HG03378 (cell line): ENCODE measurements around the gene GINS1.

Experiments
- ATAC-seq: cut with Tn5 transposase; IDR thresholded peaks from one replicate; pipeline ENCODE4 v1.9.1; 2021; ENCODE audit warnings: mild to moderate bottlenecking, moderate library complexity; ENCODE audit not compliant: unreplicated experiment

The GINS1 gene

DNA sequence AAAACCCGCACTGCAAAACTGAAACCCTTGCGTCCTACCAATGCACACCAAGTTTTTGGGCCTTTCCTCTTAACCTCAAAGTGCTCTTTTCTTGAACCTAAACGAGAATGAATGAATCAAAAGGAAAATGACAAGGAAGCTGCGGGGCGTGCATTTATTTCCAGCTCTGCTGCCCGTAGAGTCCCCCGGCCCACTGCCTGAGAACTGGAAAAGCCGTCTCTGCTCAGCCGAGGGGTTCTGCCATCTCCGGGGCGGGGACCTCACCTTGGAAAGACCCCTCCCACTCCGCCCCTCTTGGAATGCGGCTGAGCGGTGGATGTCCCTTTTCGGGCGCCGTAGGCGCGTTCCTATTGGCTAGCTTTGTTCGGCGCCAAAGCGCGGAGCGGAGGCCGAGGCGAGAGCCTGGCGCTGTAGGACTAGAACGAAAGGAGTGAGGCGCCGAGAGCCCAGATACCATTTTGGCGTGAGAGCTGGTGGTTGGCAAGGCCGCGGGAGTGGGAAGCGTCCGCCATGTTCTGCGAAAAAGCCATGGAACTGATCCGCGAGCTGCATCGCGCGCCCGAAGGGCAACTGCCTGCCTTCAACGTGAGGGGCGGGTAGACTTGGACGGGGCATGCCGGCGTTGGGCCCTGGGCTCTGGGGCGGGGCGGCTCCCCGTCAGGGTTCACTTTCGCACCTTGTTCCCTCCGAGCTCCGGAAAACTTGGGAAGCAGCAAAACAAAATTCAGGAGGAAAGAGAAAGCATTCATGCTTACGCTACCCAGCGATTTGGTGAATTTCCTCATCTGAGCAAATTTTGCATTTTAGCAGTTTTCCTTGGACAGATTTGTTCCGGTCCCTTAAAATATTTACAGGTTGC, at the start of gene GINS1:
TSS of gene GINS1 (plus strand) at position 363 of the 859 bp plus-strand sequence. CDS start at position 511, 148 bp downstream.
- peak; percentile 79 for ATAC-seq

DNA sequence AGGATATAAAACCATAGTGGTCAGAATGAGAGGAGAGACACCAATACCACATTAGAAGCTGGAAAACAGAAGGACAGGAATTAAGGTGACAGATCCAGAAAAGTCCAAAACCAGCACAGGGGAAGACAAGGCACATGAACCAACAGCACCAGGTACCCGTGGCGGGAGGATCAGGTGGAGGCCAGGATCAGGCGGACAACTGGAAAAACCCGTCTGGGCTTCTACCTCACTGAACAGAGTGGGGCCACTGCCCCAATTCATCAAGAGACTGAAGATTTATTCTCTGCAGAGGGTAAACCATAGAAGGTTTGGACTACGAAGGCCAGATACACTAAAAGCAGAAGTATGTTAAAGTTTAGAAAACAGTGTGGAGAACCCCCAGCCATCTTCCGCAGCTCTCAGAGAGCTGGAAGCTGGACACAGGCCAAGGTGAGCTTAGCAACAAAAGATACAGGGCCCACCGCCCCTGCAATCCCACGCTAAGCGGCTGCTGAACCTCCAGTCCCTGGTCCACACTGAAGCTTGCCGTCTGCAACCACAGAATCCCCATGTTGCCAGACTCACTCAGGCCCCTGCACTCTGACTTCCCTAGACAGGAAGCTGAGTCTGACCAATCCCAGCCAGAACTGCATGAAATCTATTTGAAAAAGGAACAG, 46.7 kb upstream of the GINS1 start:
- ATAC-seq: no peak

DNA sequence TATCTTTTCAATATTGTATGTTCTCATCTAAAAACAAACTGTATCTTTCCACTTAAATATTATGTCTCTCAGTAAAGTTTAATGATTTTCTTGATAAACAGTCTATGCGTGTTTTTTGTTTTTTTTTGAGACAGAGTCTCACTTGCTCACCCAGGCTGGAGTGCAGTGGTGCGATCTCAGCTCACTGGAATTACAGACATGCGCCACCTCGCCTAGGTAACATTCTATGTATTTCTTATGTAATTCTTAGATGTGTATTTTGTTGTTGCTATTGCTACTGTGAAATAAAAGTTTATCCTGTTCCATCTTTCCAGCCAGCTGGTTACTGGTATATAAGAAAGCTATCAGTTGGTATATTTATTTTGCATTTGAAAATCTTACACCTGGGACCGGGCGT, 46.2 kb upstream of the GINS1 start:
- ATAC-seq: no peak

- ATAC-seq: no peak
Observed at GRCh38 chr20:25364180-25364788, 43.2 kb upstream of the GINS1 start.

- ATAC-seq: no peak
Observed at GRCh38 chr20:25364879-25365699, 42.4 kb upstream of the GINS1 start.

- no peak for ATAC-seq
Observed at GRCh38 chr20:25368526-25368925, 38.9 kb upstream of the GINS1 start.

GRCh38 chr20:25368976-25369375, 38.5 kb upstream of the GINS1 start:
- ATAC-seq: no peak

DNA sequence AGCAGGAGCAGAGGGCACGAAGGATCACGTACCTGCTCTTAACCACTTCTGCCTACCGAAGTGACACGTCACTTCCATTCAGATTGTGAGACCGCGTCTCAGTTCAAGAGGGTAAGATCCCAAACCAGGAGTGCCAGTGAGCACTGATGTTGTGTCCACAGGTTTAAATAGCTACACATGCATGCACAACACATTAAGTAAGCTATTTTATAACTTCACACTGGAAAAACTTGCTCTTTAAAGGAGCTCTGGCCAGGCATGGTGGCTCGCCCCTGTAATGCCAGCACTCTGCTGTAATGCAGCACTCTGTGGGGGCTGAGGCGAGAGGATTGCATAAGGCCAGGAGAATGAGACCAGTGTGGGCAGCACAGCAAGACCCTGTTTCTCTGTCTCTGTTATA, 37.9 kb upstream of the GINS1 start:
- ATAC-seq: no peak

- ATAC-seq: no peak
Observed at GRCh38 chr20:25369971-25370370, 37.5 kb upstream of the GINS1 start.

GRCh38 chr20:25372584-25373336, 34.7 kb upstream of the GINS1 start:
- no peak for ATAC-seq

DNA sequence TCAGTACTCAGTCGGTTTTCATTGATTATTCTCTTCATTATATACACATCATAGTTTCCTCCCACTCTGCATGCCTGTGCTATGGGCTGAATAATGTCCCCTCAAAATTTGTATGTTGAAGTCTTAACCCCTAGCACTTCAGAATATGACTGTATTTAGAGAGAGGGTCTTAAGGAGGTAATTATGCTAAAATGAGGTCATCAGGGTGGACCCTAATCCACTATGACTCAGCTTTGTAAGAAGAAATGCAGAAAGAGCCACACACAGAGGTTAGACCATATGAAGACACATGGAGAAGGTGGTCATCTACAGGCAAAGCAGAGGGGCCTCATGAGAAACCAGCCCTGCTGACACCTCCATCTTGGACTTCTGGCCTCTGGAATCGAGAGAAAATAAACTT, 32.6 kb upstream of the GINS1 start:
- no peak for ATAC-seq

DNA sequence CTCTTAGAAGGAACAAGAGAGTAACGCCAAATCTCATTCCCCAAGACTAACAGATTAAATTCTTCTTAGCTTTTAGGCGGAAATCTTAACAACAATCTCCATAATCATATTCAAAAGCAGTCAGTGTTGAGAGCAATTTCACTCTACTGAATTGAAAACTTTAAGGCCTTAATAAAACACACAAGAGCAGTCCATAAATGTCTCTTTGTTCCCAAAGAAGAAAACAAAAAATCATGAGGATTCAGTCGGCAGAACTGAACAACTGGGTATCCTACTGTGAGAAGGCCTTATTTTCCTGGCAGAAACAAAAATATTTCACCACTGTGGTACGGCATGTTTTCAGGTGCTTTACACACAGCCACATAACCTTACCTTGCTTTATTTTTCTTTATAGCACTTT, 31.2 kb upstream of the GINS1 start:
- no peak for ATAC-seq

- no peak for ATAC-seq
Observed at GRCh38 chr20:25376886-25377285, 30.6 kb upstream of the GINS1 start.

DNA sequence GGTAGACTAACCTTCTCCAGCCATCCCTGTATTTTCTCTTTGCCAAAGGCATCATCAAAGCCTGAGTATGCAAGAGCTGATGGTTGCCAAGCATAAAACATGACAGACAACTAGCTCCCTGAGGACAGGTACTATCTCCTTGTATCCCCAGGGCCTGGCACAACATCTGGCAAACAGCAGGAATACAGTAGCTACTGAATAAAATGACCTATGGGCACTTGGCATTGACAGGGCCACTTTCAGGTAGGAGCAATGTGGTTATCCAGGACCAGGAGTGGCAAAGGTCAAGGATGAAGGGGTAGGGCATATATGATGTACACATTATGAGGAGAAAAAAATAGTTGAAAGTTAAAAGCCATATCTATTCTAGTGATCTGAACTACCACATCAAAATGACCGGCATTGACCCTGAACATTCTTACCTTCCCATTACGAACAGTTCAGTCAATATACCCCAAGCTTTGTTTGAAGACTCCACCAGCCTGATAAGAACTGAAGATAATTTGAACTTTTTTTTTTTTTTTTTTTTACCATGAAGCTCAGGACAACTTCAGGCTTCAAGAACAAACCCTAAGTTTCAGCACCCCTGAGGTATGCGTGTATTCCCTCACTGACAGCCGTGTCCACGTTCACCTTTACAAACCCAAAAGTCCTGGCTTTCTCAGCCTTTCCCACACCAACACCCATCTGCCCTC, 29.1 kb upstream of the GINS1 start:
- ATAC-seq: no peak

DNA sequence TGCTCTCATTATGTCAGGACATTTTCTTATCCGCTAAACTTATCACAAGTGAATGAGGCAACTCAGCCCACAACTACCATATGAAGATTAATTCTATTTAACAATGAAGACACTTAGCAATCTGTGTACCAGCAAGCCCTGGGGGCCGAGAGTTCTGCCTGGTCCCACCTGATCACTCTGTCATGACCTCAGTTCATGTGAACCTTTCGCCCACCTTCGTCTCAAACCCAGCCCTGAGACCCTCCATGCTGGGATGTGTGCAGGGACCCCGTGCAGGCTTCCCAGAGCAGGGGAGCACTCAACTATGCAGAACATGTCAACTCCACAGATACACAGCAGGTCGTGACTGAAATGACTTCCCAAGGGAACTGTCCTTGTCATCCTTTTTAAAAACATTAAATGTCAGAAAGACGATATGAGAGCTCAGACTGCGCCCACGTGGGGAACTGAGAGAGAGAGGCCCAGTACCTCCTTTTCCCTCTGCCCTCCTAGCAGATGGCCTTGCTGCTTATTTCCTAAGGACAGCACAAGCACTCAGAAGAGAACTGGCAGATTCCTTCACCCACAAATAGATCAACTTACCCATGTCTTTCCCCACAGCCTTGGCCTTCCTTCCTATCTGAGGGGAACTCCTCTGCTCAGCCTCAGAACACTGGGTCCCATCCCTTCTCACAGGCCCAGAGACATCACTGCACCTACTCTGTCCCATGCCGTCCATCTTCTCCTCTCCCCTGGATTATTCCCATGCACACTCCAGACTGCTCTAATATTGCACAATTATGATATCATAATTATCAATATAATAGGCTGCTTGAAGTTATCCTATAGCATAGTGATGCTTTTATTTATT, 28.4 kb upstream of the GINS1 start:
- ATAC-seq: no peak

GRCh38 chr20:25380945-25381614, 26.4 kb upstream of the GINS1 start:
- ATAC-seq: no peak

DNA sequence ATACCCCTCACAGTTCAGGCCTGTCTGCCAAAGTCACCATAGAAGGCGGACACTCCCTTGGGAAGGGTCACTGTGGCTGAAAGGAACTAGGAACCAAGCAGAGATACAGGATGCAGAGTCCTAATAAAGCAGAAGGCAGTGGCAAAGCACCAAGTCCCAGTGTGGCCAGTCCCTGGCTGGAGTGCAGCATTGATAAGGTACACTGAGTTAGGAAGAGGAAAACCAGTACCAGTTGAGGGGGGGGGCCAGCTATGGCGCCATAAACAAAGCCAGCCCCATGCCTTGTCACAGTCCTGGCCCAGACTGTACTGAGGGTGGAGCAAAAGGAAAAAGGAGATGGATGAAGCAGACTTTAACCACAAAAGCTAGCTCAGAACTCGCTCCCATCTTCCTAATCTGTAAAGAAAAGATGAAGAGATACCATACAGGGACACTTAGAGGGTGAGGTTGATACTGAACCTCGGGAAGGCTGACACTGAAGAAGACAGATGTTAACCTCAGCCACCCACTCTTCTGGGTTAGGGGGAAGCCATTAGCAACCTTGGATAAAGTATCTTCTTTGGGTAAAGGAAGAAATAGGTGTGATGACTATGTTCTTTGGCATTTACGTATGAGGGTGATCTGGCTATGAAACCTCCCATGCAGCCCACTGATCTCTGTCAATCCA, 24.6 kb upstream of the GINS1 start:
- ATAC-seq: no peak

DNA sequence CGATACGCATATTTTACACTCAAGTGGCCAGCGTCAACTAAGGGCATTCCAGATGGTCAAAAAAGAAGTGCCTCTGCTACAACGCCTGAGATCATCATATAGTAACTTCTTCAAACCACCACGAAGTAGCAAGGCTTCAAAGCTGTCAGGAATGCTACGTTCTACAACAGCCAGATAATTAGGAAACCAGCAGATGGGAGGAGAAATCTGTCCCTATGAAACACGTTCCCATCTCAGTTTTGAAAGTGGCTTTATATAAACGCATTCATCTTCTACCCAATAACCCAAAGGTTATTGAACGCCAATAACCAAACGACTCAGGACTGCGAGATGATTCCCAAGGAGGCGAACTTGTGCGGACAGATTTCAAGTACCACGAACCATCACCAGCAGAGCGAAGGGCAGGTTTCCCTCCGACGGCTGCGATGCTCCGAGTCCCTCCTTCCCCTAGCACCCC, 18.0 kb upstream of the GINS1 start:
- no peak for ATAC-seq
